ENCODE measurements around the gene ZNFX1.

GRCh38 chr20:49283176-49283702 lies 5.4 kb upstream of the ZNFX1 start:
- no peak for TF ChIP-seq ELK3 (CRISPR knock-in tag; IDR thresholded peaks at IDR 0.05)
- no peak for TF ChIP-seq NR1H2 (CRISPR knock-in tag; IDR thresholded peaks at IDR 0.05)
- TF ChIP-seq BACH1 (tag; IDR thresholded peaks at IDR 0.05) = no peak
- TF ChIP-seq SMARCC2 (IDR thresholded peaks at IDR 0.05; ENCODE audit: low read depth) = no peak
- no peak for TF ChIP-seq FOS (IDR thresholded peaks at IDR 0.05; ENCODE audit: extremely low read depth, insufficient read length)
- TF ChIP-seq, protein P1, sequence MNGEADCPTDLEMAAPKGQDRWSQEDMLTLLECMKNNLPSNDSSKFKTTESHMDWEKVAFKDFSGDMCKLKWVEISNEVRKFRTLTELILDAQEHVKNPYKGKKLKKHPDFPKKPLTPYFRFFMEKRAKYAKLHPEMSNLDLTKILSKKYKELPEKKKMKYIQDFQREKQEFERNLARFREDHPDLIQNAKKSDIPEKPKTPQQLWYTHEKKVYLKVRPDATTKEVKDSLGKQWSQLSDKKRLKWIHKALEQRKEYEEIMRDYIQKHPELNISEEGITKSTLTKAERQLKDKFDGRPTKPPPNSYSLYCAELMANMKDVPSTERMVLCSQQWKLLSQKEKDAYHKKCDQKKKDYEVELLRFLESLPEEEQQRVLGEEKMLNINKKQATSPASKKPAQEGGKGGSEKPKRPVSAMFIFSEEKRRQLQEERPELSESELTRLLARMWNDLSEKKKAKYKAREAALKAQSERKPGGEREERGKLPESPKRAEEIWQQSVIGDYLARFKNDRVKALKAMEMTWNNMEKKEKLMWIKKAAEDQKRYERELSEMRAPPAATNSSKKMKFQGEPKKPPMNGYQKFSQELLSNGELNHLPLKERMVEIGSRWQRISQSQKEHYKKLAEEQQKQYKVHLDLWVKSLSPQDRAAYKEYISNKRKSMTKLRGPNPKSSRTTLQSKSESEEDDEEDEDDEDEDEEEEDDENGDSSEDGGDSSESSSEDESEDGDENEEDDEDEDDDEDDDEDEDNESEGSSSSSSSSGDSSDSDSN (IDR thresholded peaks at IDR 0.05; ENCODE audit: borderline replicate concordance in 1 of 2, low read depth in 2 of 2, low read length in 2 of 2) = no peak
